T-helper 2 cell treated with Interferon-gamma antibody and Interleukin-4, amounts not matched to agents 100 ng/mL and 5 ng/mL, for 36 hours (primary cell): Measurements from ENCODE around the gene ZBTB47. TPM values are rescaled to one million over a fixed set of nuclear protein-coding genes. Genes with fewer than 3 reads are reported as not detected.

ENCODE experiments used
- intact Hi-C: fragments of 100-400 bp; cut with micrococcal nuclease; formaldehyde crosslinking; loops from one replicate; pipeline ENCODE4 v1.15.1; 2023
- total RNA-seq: library from RNA; stranded (reverse); gene quantifications from 2 replicates; pipeline ENCODE4 v1.2.3, GENCODE V29; 2022

The ZBTB47 gene
- total RNA-seq, 1 donor from 2014 or later, result 0.32 TPM

DNA sequence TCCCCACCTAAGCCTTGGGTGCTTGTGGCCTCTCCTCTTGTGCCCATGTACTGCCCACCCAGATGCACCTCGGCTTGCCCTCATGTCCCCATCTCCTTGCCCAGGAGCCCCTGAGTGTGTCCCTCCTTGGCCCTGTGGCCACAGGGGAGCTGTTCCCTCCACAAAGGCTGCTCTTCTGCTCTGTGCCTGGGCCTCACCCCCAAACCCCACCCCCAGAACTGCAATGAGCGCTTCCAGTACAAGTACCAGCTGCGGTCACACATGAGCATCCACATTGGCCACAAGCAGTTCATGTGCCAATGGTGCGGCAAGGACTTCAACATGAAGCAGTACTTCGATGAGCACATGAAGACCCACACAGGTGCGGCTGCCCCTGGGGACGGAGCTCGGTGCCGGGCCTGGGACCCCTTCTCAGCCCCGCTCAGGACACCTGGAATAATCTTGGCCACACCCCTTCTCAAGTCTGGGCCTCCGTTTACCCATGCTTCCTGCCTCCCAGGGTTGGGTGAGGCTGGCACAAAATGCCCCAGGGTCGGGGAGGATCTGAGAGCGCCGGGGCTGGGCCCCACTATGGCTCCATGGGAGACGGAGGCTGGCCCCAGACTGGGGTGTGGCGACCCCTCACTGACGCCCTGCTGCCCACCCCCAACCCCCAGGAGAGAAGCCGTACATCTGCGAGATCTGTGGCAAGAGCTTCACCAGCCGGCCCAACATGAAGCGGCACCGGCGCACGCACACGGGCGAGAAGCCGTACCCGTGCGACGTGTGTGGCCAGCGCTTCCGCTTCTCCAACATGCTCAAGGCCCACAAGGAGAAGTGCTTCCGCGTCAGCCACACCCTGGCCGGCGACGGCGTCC is 10.3 kb downstream of the ZBTB47 start:
- intact Hi-C loops, result no loop called here

DNA sequence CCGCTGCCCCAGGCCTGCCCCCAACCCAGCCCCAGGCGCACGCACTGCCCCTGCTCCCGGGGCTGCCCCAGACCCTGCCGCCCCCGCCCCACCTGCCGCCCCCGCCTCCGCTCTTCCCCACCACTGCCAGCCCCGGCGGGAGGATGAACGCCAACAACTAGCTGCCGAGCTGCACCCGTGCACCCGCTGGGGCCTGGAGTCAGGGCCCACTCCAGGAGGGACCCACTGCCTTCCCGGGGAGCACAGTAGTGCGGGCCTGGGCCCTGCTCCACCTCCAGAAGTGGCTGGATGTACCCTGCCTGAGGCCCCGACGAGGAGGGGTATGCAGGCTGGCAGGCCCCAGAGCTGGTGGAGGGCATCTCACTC is 10.9 kb downstream of the ZBTB47 start:
- intact Hi-C loops, result no loop called here

DNA sequence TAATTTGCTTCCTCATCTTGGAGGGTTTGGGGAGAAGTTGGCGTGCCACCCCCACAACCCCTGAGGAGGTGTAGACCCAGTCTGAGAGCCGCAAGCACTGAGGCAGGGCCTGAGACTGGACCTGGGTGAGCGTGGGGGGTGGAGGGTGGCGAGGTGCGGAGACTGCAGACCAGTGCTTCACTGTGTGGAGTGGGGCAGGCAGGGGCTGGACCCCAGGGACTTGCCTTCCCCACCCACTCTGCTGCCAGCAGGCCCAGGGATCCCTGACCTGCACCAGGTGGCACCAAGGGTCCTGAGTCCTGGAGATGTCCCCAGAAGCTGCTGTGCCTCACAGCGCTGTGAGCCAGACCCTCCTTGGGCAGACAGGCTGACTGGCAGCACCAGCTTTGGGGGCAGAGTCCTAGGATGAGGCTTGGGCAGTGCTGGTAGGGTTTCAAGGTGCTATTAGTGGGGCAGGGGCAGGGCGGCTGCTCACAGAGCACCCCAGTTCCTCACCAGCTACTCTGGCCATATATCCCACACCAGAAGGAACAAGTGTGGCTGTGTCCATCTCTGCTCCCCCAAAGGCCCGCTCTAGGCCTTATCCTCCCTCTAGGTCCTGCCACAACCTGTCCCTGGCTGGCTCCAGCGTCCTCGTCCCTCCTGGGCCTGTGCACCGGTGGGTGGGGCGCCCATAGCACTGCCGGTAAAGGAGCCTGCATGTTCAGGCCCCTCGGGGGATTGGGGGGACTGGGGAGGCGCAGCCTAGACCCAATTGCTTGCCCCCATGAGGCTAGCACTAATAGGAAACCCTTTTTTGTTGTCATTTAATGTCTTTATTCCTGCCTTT is 11.8 kb downstream of the ZBTB47 start:
- intact Hi-C loops, result no loop called here

DNA sequence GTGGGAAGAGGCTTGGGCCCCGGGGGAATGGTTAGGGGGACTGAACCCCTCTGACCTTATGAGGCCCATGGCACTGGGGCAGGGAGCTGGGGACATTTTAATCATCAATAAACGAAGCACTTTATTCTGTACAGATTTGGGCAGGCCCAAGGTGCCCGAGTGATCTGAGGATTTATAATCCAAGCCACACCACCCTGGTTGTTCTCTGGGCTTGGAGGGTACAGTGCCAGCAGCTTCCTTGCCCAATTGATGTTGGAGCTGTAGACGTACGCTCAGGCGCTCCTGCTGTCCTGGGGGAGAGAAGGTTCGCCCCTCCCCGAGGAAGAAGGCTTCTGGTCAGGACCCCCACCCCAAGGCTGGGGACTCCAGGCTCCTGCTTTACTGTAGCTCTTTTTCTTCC is 12.5 kb downstream of the ZBTB47 start:
- intact Hi-C loops, result no loop called here

DNA sequence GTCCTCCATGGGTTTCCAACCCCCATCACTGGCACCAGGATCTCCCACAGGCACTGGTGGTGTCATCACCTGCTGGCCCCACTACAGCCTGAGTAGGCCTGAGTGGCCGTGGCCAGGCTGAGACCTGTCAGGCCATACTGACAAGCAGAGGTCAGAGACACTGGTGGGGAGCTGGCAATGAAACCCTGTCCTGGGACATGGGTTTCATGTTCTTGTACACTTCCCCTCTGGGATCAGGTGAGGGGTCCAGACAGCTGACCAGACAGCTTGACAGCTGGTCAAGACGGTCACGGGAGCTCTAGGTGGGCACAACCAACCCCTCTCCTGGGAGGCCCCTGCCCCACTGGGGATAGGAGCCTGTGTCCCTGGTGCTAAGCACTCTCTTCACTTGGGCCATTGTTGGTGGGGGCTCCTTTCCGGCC is 13.1 kb downstream of the ZBTB47 start:
- intact Hi-C loops, result no loop called here

DNA sequence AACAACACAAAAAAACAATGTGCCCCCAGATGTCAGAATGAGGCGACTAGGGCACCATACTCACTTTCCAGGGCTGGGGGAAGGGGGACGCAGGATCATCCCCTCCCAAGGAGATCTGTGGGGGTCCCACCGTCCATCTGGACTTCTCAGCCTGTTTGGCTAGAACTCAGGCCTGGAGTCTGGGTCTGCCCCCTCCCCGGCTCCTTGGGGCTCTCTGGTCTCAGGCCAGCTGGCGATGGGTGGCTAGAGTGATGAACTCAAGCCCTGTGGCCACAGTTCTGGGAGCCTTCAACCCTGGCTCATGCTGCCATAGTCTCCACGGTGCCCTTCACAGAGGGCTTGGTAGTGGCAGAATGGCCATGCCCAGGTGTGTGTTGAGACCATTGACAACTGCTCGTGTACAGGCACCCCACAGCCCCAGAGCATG is 13.6 kb downstream of the ZBTB47 start:
- intact Hi-C loops, result no loop called here

DNA sequence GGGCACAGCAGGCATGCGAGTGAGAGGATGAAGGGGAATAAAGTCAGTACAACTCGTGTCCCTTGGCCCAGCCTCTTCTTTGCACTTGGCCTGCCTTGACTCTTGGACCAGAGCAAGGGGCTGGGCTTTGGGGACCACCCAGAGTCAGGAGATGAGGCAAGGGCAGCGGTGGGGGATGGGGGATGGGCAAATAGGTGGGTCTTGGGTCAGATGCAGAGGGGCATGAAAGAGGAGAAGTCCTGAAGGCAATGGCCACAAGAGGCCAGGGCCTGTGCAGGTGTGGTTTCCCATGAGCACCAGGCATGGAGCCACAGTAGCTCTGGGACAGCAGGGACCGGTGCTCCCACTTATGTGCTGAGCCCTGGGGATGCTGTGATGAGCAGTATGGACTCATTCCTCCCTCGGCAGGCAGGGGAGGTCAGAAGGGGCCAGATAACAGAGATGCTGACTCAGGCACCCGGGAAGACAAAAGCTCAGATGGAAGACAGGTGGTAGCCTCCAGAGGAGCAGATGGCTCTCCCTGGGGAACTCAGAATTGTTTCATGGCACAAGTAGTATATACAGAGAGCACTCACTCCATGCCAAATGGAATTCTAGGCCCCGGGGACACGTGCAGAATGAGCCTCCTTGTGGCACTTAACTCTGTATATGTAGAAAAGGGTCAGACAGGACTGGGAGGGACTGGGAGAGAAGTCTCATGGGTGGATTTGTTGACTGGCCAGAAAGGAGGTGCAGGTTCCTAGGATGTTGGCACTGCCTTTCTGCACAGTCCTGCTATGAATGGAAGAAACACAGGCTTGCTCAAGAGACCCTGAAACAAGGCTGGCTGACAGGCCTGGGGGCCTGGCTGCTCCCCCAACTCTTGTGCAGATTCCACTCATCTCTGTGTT is 14.3 kb downstream of the ZBTB47 start:
- intact Hi-C loops, result no loop called here

DNA sequence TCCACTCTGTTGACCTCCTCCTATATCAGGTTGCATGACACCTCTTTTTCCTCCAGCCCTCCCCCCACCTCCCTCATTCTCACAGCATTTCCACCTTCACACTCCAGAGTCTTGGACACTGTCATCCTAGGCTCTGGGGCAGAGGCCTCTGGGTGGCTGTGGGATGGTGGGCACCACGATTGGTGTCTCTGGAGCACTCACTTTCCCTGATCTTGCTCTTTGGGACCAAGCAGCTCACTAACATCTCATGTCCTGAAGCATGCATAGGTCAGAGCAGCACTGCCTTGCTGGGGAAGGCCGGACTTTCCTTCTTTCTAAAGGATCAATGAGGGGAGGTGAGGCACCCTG is 14.9 kb downstream of the ZBTB47 start:
- intact Hi-C loops, result no loop called here

DNA sequence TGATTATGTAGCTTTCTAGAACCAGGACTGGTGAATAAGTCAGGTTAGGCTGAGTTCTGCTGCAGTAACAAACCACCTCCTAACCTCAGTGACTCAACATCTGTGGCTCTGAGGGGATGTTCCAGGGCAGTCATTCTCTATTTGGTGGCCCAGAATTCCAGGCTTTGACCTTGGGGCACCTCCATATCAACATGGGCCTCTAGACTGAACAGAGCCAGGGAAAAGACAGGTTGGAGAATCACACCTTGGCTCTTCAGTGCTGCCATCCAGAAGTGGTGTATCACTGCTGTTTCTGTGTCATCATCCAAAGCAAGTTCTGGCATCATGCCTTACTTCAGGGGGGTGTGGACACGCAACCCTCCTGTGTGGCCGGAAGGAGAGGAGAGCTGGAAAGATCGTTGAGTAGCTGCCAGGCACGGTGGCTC is 15.3 kb downstream of the ZBTB47 start:
- intact Hi-C loops, result no loop called here

DNA sequence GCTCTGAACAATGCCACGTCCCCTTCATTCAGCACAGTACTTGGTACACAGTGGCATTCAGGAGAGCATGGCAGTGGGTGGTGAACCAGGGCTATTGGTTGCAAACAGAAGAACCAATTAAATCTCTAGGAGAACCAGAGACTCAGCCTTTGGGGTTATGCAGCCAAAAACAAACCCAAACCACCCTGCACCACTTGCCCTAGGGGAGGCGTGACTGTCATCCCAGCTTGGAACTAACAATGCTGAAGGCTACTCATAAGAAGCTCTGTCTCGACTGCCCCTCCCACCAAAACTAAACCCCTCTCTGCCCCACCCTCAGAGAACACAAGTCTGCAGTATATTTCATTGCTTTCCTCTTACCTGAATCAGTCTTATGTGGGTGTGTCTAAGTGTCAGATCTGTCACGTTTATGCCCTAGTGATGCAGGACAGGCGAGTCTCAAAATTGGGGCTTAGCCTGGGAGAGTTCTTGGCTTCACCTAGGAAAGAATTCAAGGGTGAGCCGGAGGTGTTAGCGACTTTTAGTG is 16.6 kb downstream of the ZBTB47 start:
- intact Hi-C loops, result no loop called here

DNA sequence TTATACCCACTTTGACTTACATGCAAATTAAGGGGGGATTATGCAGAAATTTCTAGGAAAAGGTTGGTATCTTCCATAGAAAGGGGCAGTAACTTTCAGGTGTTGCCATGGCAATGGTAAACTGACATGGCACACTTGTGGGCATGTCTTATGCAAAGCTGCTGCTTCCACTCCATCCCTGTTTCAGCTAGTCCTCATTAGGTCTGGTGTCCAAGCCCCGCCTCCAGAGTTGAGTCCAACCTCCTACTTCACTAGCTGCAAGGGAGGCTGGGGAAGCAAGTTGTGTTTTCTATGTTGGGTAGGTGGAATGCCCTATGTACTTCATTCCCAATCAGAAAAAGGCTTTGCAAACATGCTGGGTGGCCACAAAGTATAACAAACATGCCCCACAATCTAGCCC is 17.2 kb downstream of the ZBTB47 start:
- intact Hi-C loops, result no loop called here

DNA sequence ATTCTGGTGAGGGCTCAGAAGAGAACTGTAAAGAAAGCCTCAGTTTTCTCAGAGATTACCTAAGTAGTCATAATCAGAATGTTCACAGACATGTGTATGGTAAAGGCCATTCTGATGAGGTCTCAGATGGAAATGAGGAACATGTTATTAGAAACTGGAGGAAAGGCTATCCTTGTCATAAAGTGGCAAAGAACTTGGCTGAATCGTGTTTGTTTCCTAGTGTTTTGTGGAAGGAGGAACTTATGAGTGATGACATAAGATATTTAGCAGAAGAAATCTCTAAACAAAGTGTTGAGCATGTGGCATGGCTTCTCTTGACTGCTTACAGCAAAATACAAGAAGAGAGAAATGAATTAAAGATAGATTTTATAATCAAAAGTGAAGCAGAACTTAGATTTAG is 19.0 kb downstream of the ZBTB47 start:
- intact Hi-C loops, result no loop called here

DNA sequence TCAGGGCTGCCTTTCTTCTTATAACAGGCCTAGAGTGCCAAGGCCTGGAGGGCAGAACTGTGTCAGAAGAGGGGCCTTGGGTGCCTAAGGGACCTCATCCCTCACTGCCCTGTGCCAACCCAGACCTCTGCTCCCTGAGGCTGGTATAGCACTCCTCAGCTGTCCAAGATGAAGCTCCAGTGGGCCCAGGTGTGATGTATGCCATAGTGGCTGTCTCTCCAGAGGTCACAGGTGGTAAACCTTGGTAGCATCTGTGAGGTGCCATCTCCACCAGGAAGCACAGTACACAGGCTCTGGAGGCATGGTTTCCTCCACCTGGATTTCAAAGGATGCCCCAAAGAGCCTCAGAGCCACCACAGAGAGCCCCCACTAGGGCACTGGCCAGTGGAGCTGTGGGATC is 19.6 kb downstream of the ZBTB47 start:
- intact Hi-C loops, result no loop called here

DNA sequence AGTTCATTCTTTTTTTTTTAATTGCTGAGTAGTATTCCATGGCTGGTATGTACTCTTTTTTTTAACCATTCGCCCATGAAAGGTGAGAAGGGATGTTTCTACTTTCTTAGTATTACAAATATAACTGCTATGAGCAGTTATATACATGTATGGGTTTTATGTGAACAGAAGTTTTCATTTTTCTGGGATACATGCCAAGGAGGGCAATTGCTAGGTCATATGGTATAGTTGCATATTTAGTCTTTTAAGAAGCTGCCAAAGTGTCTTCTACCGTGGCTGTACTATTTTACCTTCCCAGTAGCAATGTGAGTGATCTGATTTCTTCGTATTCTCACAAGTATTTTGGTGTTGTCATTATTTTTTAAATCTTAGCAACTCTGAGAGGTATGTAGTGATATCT is 20.6 kb downstream of the ZBTB47 start:
- intact Hi-C loops, result no loop called here

DNA sequence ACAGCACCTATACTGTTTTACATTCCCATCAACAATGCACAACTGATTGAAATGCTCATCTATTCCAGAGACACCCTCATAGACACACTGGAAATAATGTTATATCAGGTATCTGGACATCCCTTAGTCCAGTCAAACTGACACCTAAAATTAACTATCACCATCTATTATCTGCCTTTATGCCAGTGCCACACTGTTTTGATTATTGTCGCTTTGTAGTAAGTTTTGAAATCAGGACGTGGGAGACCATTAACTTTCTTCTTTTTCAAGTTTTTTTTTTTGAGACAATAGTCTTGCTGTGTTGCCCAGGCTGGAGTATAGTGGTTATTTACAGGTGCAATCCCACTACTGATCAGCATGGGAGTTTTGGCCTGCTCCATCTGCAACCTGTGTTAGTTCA is 22.4 kb downstream of the ZBTB47 start:
- intact Hi-C loops, result no loop called here

DNA sequence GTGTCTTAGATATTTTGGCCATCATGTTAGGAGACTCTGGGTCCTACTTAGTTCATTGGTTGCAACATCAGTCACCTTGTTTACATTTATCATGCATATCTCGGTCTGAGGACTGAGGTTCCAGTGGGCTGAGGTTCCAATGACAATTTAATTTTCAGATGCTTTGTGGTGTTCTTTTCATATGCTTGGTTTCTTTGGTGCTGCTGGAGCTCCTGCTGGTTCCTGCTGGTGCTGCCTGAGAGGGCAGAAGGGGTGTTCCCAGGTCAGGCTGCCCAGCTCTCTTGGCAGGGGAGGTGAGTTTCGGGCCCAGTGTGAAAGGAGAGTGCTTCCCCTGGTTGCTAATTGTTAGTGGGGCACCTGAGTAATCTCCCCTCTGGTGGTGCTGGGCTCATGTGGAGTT is 24.9 kb downstream of the ZBTB47 start:
- intact Hi-C loops, result no loop called here

DNA sequence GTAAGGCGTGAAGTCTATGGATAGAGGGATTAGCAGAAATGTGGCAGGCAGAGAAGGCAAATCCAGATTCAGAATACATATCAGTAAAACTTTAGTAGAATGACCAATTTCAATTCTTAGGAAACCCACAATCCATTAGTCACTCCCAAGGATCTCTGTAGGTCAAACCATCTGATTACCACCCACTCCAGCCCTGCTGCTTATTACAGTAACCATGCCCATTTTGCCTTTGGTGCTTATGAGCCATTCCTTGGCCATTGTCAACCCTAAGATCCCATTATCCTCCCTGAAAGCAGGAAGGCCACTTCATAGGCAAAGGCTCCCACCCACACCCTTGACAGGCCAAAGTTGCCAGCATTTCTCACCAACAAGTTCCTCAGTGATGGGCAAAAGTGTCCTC is 26.8 kb downstream of the ZBTB47 start:
- intact Hi-C loops, result no loop called here

DNA sequence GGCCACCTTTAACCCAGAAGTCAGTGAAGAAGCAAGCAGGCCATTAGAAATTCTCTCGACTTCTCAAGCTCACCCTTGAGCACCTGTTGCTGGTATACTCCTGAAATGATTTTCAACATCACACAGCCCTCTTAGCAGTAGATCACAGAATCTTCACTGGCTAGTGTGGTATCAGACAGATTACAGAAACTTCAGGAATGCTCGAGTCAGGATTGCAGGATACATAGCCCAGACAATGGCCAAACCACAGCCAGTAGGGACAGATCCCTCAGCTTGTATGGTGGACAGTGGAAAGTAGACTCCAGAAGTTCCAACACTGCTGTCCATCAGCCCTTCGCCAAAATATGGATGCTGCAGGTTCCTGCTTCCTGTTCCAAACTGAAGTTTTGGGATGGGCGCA is 27.3 kb downstream of the ZBTB47 start:
- intact Hi-C loops, result no loop called here

DNA sequence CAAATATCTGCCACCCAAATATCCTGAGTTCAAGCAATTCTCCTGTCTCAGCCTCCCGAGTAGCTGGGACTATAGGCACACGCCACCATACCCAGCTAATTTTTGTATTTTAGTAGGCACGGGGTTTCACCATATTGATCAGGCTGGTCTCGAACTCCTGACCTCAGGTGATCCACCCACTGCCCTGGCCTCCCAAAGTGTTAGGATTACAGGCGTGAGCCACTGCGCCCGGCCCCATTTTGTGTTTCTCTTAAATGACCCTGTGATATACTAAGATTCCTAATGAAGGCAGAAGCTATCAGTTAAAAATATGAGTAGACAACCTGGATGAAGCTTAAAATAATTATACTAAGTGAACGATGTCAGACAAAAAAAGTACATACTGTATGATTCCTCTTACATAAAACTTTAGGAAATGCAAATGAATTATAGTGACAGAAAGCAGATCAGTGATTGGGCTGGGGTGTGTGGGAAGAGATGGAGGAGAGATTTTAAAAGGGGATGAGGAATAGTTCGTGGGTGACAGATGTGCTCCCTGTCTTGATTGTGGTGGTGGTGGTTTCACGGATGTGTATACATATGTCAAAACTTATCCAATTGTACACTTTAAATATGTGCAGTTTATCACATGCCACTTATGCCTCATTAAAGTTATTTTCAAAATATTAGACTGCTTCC is 28.0 kb downstream of the ZBTB47 start:
- intact Hi-C loops, result no loop called here

DNA sequence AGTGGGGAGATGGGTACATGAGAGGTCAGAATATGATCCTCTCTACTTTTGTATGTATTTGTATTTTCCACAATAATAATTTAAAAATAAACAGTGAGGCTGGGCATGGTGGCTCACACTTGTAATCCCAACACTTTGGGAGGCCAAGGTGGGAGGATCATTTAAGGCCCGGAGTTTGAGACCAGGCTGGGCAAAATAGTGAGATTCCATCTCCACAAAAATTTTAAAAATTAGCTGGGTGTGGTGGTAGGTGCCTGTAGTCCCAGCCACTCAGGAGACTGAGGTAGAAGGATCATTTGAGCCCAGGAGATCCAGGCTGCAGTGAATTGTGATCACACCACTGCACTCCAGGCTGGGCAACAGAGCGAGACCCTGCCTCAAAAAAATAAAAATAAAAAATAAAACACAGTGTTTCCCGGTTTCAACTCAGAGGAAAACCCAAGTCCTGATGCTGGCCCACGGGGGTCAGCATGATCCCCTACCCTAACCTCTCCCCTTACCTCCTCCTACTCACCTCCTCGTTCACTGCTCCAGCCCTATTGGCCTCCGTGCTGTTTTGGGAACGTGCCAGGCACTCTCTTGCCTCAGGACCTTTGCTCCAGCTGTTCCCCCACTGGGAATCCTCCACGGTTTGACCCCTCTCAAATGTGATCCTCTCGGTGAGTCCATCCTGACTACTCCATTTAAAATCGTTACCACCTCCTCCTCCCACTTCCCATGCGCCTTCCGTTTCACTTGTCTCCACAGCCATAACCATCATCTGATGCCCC is 29.0 kb downstream of the ZBTB47 start:
- intact Hi-C loops, result no loop called here
